ENCODE results near the gene AGMAT.

AGMAT gene

DNA sequence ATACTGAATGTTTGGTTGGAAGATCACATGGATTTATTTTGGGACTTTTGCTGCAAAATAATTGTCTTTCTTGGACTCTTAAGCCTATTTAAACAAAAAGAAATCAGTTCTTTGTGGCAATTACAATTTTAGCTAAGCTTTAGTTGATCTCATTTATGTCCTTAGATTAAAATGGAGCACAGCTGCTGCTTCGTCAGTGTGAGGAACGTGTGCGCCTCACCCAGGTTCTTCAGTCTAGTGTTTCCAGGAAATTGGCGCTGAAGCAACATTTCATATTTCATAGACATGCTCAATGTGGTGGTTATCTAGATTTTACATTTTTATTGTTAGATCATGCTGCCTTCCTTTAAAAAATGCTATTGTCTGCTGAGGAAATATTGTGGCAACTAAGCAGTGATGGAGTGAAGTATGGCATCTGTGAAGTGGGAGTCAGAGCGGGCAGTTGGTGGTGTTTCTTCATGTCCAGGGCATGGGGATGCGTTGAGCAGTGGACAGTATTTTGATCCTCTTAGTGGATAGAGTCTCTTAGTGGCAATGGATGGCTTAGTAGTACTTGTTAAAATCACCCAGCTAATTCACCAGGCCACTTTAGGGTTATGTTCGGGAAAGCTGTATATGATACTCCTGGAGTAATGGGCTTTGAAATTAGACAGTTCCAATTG lies 38.0 kb upstream of the AGMAT start:
- TF ChIP-seq REST (IDR thresholded peaks at IDR 0.05; ENCODE audit: insufficient read depth in 1 of 2, low read depth in 2 of 2, low read length in 2 of 2): no peak
- no peak for TF ChIP-seq FOXP2 (optimal IDR thresholded peaks at IDR 0.05; ENCODE audit: borderline replicate concordance, extremely low read depth, extremely low read length, insufficient read depth)
- TF ChIP-seq TAF1 (IDR thresholded peaks at IDR 0.05; ENCODE audit: borderline replicate concordance, insufficient read depth, low read length): no peak
- TF ChIP-seq POLR2AphosphoS5 (IDR thresholded peaks at IDR 0.05; ENCODE audit: low read depth, low read length): no peak
- no peak for TF ChIP-seq SIN3A (IDR thresholded peaks at IDR 0.05; ENCODE audit: borderline replicate concordance, insufficient read depth, low read length)

DNA sequence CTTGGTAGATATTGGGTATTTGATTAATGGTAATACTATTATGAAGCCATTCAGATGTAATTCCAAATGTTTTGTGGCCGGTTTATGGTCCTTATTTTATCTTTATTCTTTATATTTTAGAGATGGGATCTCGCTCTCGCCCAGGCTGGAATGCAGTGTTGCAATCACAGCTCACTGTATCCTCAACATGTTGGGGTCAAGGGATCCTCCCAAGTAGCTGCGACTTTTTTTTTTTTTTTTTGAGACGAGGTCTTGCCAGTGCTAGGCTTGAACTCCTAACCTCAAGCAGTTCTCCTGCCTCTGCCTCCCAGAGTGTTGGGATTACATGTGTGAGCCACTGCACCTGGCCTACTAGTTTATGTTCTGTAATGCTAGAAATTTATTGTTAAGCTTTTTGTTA lies 37.1 kb upstream of the AGMAT start:
- no peak for TF ChIP-seq FOXP2 (optimal IDR thresholded peaks at IDR 0.05; ENCODE audit: borderline replicate concordance, extremely low read depth, extremely low read length, insufficient read depth)
- TF ChIP-seq REST (IDR thresholded peaks at IDR 0.05; ENCODE audit: insufficient read depth in 1 of 2, low read depth in 2 of 2, low read length in 2 of 2): no peak
- no peak for TF ChIP-seq TAF1 (IDR thresholded peaks at IDR 0.05; ENCODE audit: borderline replicate concordance, insufficient read depth, low read length)

DNA sequence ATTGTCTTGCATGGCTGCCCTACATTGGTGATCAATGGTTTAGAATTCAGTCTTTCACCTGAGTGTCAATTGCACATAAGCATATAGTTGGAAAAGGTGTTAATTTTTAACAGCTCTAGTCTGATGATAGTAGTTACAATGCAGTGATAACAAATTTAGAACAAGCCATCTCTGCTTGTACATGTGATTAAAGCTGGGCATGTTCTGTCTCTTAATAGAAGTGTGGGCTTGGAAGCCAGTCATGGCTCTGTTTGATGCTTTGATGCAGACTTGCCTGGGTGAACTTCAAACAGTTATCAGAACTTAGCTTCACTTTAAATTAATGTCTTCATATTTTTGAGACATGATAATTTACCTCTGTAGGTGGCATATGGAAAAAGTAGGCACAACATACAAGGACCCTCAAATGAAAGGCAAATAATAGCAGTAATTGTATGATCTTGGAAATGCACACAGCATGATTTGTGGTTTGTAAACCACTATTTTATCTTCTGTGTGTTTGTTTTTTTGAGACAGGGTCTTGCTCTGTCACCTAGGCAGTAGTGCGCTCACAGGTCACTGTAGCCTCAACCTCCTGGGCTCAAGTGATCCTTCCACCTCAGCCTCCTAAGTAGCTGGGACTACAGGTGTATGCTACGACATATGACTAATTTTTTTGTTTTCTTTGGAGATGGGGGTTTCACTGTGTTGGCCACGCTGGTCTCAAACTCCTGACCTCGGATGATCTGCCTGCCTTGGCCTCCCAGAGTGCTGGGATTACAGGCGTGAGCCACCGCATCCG lies 36.2 kb upstream of the AGMAT start:
- no peak for TF ChIP-seq POLR2AphosphoS5 (IDR thresholded peaks at IDR 0.05; ENCODE audit: low read depth, low read length)
- TF ChIP-seq REST (IDR thresholded peaks at IDR 0.05; ENCODE audit: insufficient read depth in 1 of 2, low read depth in 2 of 2, low read length in 2 of 2): no peak
- TF ChIP-seq TAF1 (IDR thresholded peaks at IDR 0.05; ENCODE audit: borderline replicate concordance, insufficient read depth, low read length): no peak
- no peak for TF ChIP-seq FOXP2 (optimal IDR thresholded peaks at IDR 0.05; ENCODE audit: borderline replicate concordance, extremely low read depth, extremely low read length, insufficient read depth)
- no peak for TF ChIP-seq SIN3A (IDR thresholded peaks at IDR 0.05; ENCODE audit: borderline replicate concordance, insufficient read depth, low read length)

- TF ChIP-seq REST (IDR thresholded peaks at IDR 0.05; ENCODE audit: insufficient read depth in 1 of 2, low read depth in 2 of 2, low read length in 2 of 2) (no peak), TAF1 (IDR thresholded peaks at IDR 0.05; ENCODE audit: borderline replicate concordance, insufficient read depth, low read length) (no peak), FOXP2 (optimal IDR thresholded peaks at IDR 0.05; ENCODE audit: borderline replicate concordance, extremely low read depth, extremely low read length, insufficient read depth) (peak; percentile 24), SIN3A (IDR thresholded peaks at IDR 0.05; ENCODE audit: borderline replicate concordance, insufficient read depth, low read length) (peak; percentile 37; the same call in 1 of the 2 replicates), POLR2AphosphoS5 (IDR thresholded peaks at IDR 0.05; ENCODE audit: low read depth, low read length) (0 out of 2 replicates have a peak, but pooled peaks have one; percentile 54)
These were observed 35.3 kb upstream of the AGMAT start for GRCh38 chr1:15620155-15620545.
